Keratinocyte (primary cell): Measurements from ENCODE around the gene CHI3L1. TPM values are rescaled to one million over a fixed set of nuclear protein-coding genes. Genes with fewer than 3 reads are reported as not detected.

ENCODE experiments used
- DNase-seq: peaks from one replicate; pipeline ENCODE4 v3.0.0-alpha.2; 2011; ENCODE audit warnings: low read depth, missing footprints, low spot score
- FAIRE-seq: peaks from 2 replicates; lab custom pipeline; 2011; peaks lifted over from hg19 to GRCh38; lab: Jason Lieb, UNC
- H2AFZ ChIP-seq: 2 replicates; pipeline ENCODE4 v1.6.0; 2012; ENCODE audit warnings: low read length, control low read depth, inconsistent platforms; ENCODE audit not compliant: control insufficient read depth
- H3K27ac ChIP-seq: 2 replicates; pipeline ENCODE4 v1.5.1; 2011; ENCODE audit warnings: low read length; ENCODE audit not compliant: control insufficient read depth, insufficient read depth
- H3K27me3 ChIP-seq: 3 replicates; pipeline ENCODE4 v1.6.0; 2011; ENCODE audit warnings: low read length; ENCODE audit not compliant: control insufficient read depth, insufficient read depth; ENCODE audit errors: extremely low read depth
- H3K36me3 ChIP-seq, 2 experiments: 2 replicates in 1 of 2; 3 replicates in 1 of 2; pipeline ENCODE4 v1.5.1; 2011; ENCODE audit warnings: low read length in 2 of 2, mild to moderate bottlenecking in 1 of 2; ENCODE audit not compliant: control insufficient read depth in 2 of 2, insufficient read depth in 2 of 2; ENCODE audit errors: extremely low read depth in 1 of 2
- H3K4me1 ChIP-seq: 3 replicates; pipeline ENCODE4 v1.5.1; 2011; ENCODE audit warnings: low read length; ENCODE audit not compliant: control insufficient read depth, insufficient read depth; ENCODE audit errors: extremely low read depth
- H3K4me2 ChIP-seq: 3 replicates; pipeline ENCODE4 v1.6.0; 2011; ENCODE audit warnings: low read depth, low read length; ENCODE audit not compliant: control insufficient read depth, insufficient read depth; ENCODE audit errors: extremely low read depth
- H3K4me3 ChIP-seq, 3 experiments: fragments of 200-600 bp in 1 of 3; sonication (generic) in 1 of 3; 2 replicates in 2 of 3; 3 replicates in 1 of 3; pipeline ENCODE4 v1.5.1; 2011 to 2016; ENCODE audit warnings: low read length in 3 of 3, mild to moderate bottlenecking in 3 of 3, control low read depth in 2 of 3, inconsistent platforms in 1 of 3, low read depth in 1 of 3, mixed read lengths in 1 of 3, mixed run types in 1 of 3, moderate library complexity in 1 of 3; ENCODE audit not compliant: control insufficient read depth in 2 of 3, insufficient read depth in 2 of 3; ENCODE audit errors: extremely low read depth in 1 of 3
- H3K79me2 ChIP-seq: 2 replicates; pipeline ENCODE4 v1.6.0; 2012; ENCODE audit warnings: low read length; ENCODE audit not compliant: control insufficient read depth, insufficient read depth
- H3K9ac ChIP-seq: 3 replicates; pipeline ENCODE4 v1.6.0; 2011; ENCODE audit warnings: low read length; ENCODE audit not compliant: control insufficient read depth, insufficient read depth; ENCODE audit errors: extremely low read depth
- H3K9me1 ChIP-seq: 3 replicates; pipeline ENCODE4 v1.6.0; 2011; ENCODE audit warnings: low read length; ENCODE audit not compliant: control insufficient read depth, insufficient read depth; ENCODE audit errors: extremely low read depth
- H3K9me3 ChIP-seq: 2 replicates; pipeline ENCODE4 v1.5.1; 2012; ENCODE audit warnings: low read depth, low read length; ENCODE audit not compliant: control insufficient read depth
- H4K20me1 ChIP-seq: 3 replicates; pipeline ENCODE4 v1.6.0; 2011; ENCODE audit warnings: low read length; ENCODE audit not compliant: control insufficient read depth, insufficient read depth; ENCODE audit errors: extremely low read depth
- CTCF ChIP-seq, 3 experiments: IDR thresholded peaks in 1 of 3; conservative IDR thresholded peaks in 1 of 3; optimal IDR thresholded peaks in 1 of 3; 2 replicates in 2 of 3; 3 replicates in 1 of 3; pipeline versions ENCODE3 to v1.5.1; 2011; ENCODE audit warnings: low read length in 3 of 3, mild to moderate bottlenecking in 3 of 3, moderate library complexity in 2 of 3, control low read depth in 1 of 3, inconsistent platforms in 1 of 3; ENCODE audit not compliant: insufficient read depth in 2 of 3; ENCODE audit errors: extremely low read depth in 1 of 3
- EZH2 ChIP-seq: IDR thresholded peaks from one replicate; pipeline ENCODE4 v1.6.1; 2012; ENCODE audit warnings: inconsistent platforms, mild to moderate bottlenecking, low read length, moderate library complexity
- dilution Hi-C: fragments of 300-500 bp; cut with MboI; formaldehyde crosslinking; loops from one replicate; pipeline ENCODE4 v1.7.0; 2020; ENCODE audit warnings: low sequenced_read_pairs; ENCODE audit not compliant: extremely low pct_ligation_motif_present
- polyA plus RNA-seq, 5 experiments: library from polyadenylated mRNA; depleted of rRNA in 3 of 5; stranded (reverse) in 3 of 5; stranded (forward) in 1 of 5; unstranded in 1 of 5; fragments of >200 nt; gene quantifications; 1 replicate in 1 of 5; 2 replicates in 3 of 5; 3 replicates in 1 of 5; pipeline versions ENCODE4 v1.2.1 to v1.2.3, GENCODE V29; 2011 to 2012; ENCODE audit warnings: missing spikeins in 2 of 5, low read depth in 1 of 5, low replicate concordance in 1 of 5

Gene CHI3L1
- polyA plus RNA-seq, 1 donor (not counting 4 experiments of a cell fraction or from before 2014, with no cell fraction given), result 0.20 TPM

- FAIRE-seq, result no peak
- no peak overlapping the region for H3K4me3 ChIP-seq
These were observed 44.4 kb downstream of the CHI3L1 start for GRCh38 chr1:203142124-203142523.

GRCh38 chr1:203140743-203141520 lies 45.6 kb downstream of the CHI3L1 start:
- H3K27me3 ChIP-seq, result peaks cover 10% of the 10 kb centered on the region
- H2AFZ ChIP-seq, result no peak overlapping the region
- H3K4me3 ChIP-seq, result no peak overlapping the region
- H3K27ac ChIP-seq, result no peak overlapping the region
- no peaks in the 10 kb centered on the region for H3K9me1 ChIP-seq
- H4K20me1 ChIP-seq, result no peaks in the 10 kb centered on the region
- peaks cover 3% of the 10 kb centered on the region for H3K4me1 ChIP-seq
- H3K79me2 ChIP-seq, result no peaks in the 10 kb centered on the region
- H3K9me3 ChIP-seq, result no peaks in the 10 kb centered on the region
- no peaks in the 10 kb centered on the region for H3K36me3 ChIP-seq
- FAIRE-seq, result no peak
- dilution Hi-C loops, result no loop called here
- TF ChIP-seq EZH2 (no peak), CTCF (optimal IDR thresholded peaks at IDR 0.05 in 1 of 3, IDR thresholded peaks at IDR 0.05 in 1 of 3, conservative IDR thresholded peaks at IDR 0.05 in 1 of 3; ENCODE audit: extremely low read depth in 1 of 3, insufficient read depth in 2 of 3, low read length in 3 of 3) (no peak)
- H3K4me2 ChIP-seq, result no peak overlapping the region
- no peak overlapping the region for H3K9ac ChIP-seq
- no peak for DNase-seq

More at GRCh38 chr1:203142124-203142523, 44.4 kb downstream of the CHI3L1 start:
- no peaks in the 10 kb centered on the region for H4K20me1 ChIP-seq
- no peak overlapping the region for H2AFZ ChIP-seq
- no peaks in the 10 kb centered on the region for H3K36me3 ChIP-seq
- dilution Hi-C loops, result no loop called here
- DNase-seq, result no peak
- no peaks in the 10 kb centered on the region for H3K9me3 ChIP-seq
- no peaks in the 10 kb centered on the region for H3K4me1 ChIP-seq
- H3K79me2 ChIP-seq, result no peaks in the 10 kb centered on the region
- TF ChIP-seq CTCF (optimal IDR thresholded peaks at IDR 0.05 in 1 of 3, IDR thresholded peaks at IDR 0.05 in 1 of 3, conservative IDR thresholded peaks at IDR 0.05 in 1 of 3; ENCODE audit: extremely low read depth in 1 of 3, insufficient read depth in 2 of 3, low read length in 3 of 3), result no peak
- TF ChIP-seq EZH2, result no peak
- H3K9ac ChIP-seq, result no peak overlapping the region
- H3K27me3 ChIP-seq, result peaks cover 7% of the 10 kb centered on the region
- no peak overlapping the region for H3K27ac ChIP-seq
- H3K4me2 ChIP-seq, result no peak overlapping the region
- no peaks in the 10 kb centered on the region for H3K9me1 ChIP-seq
